AG20443 (cell line): ENCODE results near the gene FAM234B.
"Not testable (repeated sequence)": the region's sequence is repeated elsewhere in the genome, so short reads cannot be mapped to it uniquely, and the experiment has no call there.

Experiments used
- DNase-seq: peaks from one replicate; pipeline ENCODE4 v3.0.0; 2012; ENCODE audit warnings: low spot score, mixed read lengths

FAM234B gene

GRCh38 chr12:13023811-13024530 is 20.2 kb upstream of the FAM234B start:
- peak; percentile 71 for DNase-seq

GRCh38 chr12:13024531-13024916 is 19.7 kb upstream of the FAM234B start:
- no peak for DNase-seq

GRCh38 chr12:13026286-13026685 is 17.9 kb upstream of the FAM234B start:
- DNase-seq: no peak

DNA sequence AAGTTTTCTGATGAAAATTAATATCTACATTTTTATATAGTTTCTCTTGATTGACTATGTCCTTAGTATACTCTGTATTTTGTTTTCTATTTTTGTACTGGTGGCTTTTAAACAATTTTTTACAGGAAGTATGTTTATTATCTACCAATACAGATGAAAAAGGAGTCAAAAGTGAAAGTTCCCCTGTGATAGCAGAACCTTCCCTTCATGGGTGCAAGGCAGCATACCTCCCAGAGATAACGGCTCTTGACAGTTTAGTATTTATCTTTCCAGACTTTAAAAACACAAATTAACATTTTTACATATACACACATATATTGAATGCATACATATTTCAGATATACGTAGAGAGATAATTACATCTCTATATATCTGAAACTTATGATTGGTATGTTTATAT is 17.1 kb upstream of the FAM234B start:
- DNase-seq: no peak

DNA sequence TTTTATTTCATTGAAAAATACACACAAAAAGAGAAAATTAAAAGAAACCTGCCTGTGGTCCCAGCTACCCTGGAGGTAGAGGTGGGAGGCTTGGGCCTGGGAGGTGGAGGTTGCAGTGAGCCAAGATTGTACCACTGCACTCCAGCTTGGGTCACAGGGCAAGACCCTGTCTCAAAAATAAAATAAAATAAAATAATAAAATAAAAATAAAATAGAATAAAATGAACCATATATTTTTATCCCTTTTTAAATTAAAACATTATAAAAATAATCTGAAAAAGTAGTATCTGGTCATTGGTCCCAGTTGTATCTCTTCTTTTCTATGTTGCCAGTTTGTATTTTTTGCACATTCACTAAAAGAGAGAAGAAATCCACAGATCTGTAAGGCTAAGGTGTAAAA is 16.7 kb upstream of the FAM234B start:
- no peak for DNase-seq

DNA sequence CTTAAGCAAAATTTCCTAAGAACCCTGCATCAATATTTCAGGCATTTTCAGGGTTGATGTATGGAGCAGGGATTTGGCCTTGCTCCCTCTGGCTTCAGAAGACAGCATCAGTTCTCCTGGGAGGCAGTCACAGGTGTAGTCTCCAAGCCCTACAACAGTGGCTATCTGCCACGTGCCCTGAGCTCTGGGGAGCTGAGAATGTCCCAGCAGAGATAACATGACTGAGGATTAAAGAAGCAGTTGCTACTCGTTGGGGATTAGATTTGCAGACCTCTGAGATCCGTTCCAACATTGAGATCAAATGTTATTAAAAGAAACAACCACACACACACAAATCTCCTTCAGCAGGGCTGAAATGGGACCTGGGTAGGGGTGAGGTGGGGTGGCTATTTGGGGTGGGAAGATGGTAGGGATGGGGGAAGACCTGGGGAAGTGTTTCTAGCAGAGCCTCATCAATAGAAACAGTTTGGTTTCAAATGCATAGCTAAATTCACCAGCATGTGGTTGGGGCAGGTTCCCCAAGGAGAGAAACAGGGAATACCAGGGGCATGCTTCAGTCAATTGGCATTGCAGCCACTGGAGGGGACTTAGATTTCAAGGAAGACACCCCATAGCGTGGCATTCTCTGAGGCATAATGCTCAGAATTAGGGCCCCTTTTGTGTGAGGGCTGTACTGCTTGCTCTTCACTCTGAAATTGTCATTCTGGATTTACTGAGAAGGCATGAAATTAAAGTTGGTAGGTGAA is 15.2 kb upstream of the FAM234B start:
- no peak for DNase-seq

- DNase-seq: no peak
Observed at GRCh38 chr12:13030541-13031291, 13.5 kb upstream of the FAM234B start.

DNA sequence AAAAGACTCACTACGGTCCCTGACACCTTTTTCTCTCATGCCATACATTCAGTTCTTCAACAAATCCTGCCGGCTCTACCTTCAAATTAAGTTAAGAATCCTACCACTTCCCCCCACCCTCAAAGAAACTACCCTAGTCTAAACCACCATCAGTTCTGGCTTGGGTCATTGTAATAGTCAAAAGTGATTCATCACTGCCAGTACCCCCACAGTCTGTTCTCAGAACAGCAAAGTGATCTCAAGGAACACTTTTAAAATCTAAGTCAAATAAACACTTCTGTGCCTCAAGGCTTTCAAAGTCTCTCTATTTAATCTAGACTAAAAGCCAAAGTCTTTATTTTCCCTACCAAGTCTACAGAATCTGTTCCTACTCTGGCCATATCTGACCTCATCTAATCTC is 12.0 kb upstream of the FAM234B start:
- DNase-seq: no peak

GRCh38 chr12:13033476-13033875 is 10.7 kb upstream of the FAM234B start:
- peak; percentile 22 for DNase-seq

DNA sequence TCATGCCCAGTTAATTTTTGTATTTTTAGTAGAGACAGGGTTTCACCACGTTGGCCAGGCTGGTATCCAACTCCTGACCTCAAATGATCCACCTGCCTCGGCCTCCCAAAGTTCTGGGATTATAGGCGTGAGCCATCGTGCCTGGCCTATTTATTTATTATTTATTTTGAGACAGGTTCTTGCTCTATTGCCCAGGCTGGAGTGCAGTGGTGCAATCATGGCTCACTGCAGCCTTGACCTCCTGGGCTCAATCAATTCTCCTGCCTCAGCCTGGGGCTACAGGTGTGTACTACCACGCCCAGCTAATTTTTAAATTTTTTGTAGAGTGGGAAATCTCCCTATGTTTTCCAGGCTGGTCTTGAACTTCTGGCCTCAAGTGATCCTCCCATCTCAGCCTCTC is 8.8 kb upstream of the FAM234B start:
- not testable (repeated sequence) for DNase-seq

DNA sequence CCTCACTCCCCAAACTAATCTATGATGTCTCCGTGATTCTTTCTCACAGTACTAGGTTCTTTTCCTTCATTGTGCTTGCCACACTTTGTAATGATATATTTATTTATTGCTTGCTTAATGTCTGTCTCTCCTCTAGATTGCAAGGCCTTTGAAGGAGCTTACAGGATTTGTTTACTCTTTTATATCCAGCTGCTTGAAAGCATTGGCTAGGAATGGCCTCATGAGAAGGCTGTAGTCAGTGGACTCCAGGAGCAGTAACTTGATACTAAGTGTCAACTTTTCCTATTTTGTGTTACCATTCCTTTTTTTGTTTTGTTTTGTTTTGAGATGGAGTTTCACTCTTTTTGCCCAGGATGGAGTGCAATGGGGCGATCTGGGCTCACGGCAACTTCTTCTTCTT is 7.3 kb upstream of the FAM234B start:
- no peak for DNase-seq

DNA sequence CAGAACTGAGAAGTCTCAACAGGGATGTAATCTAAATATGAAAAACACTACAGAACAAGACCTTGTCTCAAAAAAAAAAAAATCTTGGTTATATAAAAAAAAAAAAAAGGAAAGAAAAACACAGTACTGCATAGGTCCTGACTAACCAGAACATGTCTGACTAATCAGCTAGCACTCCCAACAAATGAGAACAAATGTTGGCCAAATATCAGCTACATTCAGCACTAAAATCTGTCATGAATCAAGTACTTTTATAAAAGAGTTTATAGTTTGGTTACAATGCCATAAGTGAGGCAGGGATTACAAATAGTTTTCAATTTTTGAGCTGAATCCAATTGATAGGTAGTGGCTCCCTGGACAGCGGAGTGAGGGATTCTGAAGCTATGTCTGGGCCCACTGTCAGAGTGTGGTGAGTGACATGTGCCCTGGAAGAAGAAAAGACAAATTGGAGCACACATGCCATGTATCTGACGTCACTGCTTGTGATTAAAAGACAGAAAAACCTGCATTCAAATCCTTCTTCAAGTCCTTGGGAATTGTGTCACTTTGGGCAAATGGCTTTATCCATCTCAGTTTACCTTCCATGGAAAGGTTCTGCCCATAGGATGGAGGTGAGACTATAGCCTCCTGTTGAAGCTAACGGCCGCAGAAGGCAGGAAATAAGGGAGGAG is 5.6 kb upstream of the FAM234B start:
- peak; percentile 77 for DNase-seq

DNA sequence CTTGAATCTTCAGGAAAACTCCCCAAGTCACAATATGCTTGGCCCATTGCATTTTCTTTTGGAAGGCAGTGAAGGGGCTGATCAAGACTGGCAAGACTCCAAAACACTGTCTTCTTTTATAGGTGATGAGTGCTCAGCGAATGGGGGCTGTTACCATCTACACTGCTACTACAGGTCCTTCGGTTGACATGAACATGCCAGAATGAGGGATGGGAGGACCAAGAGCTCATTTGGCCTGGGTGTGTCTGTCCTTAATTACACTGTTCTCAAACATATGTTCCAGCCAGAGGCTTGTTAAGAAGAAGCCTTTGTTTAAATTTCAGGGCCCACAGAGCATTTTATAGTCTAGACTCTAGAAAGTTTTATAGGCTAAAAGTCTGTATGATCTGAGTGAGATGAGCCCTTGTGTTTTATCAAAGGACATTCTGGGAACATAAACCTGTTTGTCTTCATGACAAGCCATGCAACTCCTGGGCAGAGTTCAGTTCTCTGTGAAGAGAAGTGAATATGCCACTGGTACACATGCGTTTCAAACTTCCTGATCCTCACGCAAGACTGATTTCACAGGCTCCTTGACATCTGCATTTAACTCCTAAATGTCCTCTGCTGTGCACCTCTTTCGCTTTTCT is 4.7 kb upstream of the FAM234B start:
- DNase-seq: no peak

GRCh38 chr12:13041224-13041623 is 3.0 kb upstream of the FAM234B start:
- DNase-seq: no peak

DNA sequence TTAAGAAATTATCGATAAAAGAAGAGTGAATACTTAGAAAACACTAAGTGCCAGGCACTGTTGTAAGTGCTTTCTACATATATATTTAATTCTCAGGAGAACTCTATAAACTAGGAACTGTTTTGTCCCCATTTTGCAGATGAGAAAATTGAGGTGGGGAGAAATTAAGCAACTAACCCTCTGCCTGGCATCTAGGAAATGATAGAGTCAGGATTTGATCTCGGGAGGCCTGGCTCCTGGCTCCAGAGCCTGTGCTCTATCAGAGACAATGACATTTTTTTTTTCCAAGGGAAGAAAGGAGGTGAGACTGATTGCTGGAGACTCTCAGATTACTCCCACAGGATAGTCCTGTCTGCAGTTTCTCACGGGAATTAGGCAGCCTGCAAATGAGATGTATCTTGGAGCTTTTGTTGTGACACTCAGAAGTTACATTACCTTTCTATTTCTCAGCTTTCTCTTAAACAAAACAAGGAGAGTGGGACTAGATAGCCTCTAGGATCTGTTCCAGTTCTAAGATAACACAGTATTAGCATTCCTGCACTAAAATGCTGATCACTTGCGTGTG is 1.4 kb upstream of the FAM234B start:
- DNase-seq: no peak

GRCh38 chr12:13044906-13045299 is 722 bp downstream of the FAM234B start:
- peak; percentile 25 for DNase-seq

- DNase-seq: no peak
Observed at GRCh38 chr12:13045816-13046215, 1.6 kb downstream of the FAM234B start.

DNA sequence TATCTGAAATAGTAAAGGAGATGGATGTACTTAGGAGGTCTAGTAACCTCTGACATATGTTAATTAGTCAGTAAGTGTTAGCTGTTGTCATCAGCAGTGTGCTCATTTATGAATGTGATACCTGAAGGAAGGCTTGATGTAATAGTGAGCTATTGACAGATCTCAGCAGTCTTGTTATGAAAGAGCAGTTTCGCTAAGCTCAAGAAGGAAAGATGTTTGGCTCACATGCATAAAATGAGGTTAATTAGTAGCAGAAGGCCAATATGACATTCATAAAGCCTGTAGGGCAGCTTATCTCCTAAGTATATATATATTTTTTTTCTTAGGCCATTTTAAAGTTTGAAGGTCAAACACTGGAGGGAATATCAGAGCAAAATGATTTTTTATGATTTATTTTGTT is 2.8 kb downstream of the FAM234B start:
- no peak for DNase-seq

- peak; percentile 63 for DNase-seq
Observed at GRCh38 chr12:13049816-13050215, 5.6 kb downstream of the FAM234B start.

DNA sequence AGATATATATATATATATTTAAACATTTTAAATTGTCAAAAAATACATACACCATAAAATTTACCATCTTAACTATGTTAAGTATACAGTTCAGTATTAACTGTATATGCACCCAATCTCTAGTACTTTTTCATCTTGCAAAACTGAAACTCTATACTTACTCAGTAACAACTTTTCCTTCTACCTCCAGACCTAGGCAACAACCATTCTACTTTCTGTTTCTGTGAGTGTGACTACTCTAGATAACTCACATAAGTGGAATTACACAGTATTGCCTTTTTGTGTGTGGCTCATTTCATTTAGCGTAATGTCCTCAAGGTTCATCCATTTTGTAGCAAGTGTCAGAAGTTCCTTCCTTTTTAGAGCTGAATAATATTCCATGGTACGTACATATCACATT is 8.2 kb downstream of the FAM234B start:
- DNase-seq: no peak

GRCh38 chr12:13053617-13054016 is 9.4 kb downstream of the FAM234B start:
- not testable (repeated sequence) for DNase-seq

DNA sequence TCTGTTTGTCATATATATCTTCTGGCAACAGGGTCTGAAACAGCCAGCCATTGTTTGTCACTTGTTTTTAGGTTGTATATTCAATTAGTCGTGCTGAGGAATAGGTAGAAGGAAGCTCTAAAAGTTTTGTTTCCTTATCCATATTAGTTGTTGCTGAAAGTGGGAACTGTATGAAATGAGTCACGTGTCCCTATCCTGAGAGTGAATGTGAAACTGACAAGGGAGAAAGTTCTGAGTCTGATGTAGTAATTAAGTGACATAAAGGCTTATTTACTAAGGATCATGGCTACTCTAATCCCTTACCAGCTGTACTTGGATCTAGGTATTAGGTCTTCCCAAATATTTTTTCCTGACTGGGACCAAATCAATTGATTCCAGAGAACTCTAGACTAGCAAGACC is 16.4 kb downstream of the FAM234B start:
- no peak for DNase-seq
